A549 (cell line): ENCODE measurements around the gene HTR2A. TPM values are rescaled to one million over a fixed set of nuclear protein-coding genes. Genes with fewer than 3 reads are reported as not detected.

Source experiments
- ATAC-seq, 2 experiments: fragments of 200-7000 bp in 1 of 2; fragments of >200 bp in 1 of 2; cut with Nextera tagmentation in 1 of 2; cut with Tn5 transposase in 1 of 2; 3 replicates each; pipeline versions ENCODE4 v1.8.0 to v1.9.1; 2018 to 2020; ENCODE audit warnings: mild to moderate bottlenecking in 1 of 2, moderate library complexity in 1 of 2
- CTCF ChIA-PET: fragments of 300-600 bp; sonication (Branson Sonifier 250); formaldehyde crosslinking; extraction: SDS; loops from one replicate; lab custom pipeline; 2021; ENCODE audit warnings: antibody characterized with exemption, inconsistent platforms; lab: Yijun Ruan, JAX
- POLR2A ChIA-PET: fragments of 350-600 bp; formaldehyde crosslinking; extraction: SDS; loops from one replicate; lab custom pipeline; 2021; ENCODE audit warnings: antibody characterized with exemption, inconsistent platforms; lab: Yijun Ruan, JAX
- DNase-seq, 2 experiments: peaks; one replicate each; pipeline versions ENCODE4 v3.0.0 to v3.0.0-alpha.2; 2011 to 2016; ENCODE audit warnings: low read depth in 1 of 2, low spot score in 1 of 2
- FAIRE-seq: peaks from 2 replicates; lab custom pipeline; 2011; peaks lifted over from hg19 to GRCh38; lab: Jason Lieb, UNC
- H3K27ac ChIP-seq, 2 experiments: fragments of >200 bp; sonication (Bioruptor Twin); formaldehyde crosslinking; 3 replicates each; pipeline ENCODE4 v1.5.1; 2016 to 2017
- H3K4me1 ChIP-seq: fragments of >200 bp; sonication (Bioruptor Twin); formaldehyde crosslinking; 3 replicates; pipeline ENCODE4 v1.6.1; 2016
- H3K4me2 ChIP-seq: fragments of >200 bp; sonication (Bioruptor Twin); formaldehyde crosslinking; 3 replicates; pipeline ENCODE4 v1.6.1; 2016
- H3K4me3 ChIP-seq: fragments of >200 bp; sonication (Bioruptor Twin); formaldehyde crosslinking; 3 replicates; pipeline ENCODE4 v1.5.1; 2016
- H3K9me3 ChIP-seq: fragments of >200 bp; sonication (Bioruptor Twin); formaldehyde crosslinking; 3 replicates; pipeline ENCODE4 v1.6.1; 2016
- BCL3 ChIP-seq: fragments of >200 bp; sonication (Bioruptor Twin); formaldehyde crosslinking; IDR thresholded peaks from 3 replicates; pipeline ENCODE4 v1.6.1; 2016
- BHLHE40 ChIP-seq: IDR thresholded peaks from 2 replicates; pipeline ENCODE4 v1.6.1; 2012; ENCODE audit warnings: low read depth, low read length, inconsistent platforms
- CBX2 ChIP-seq: fragments of 200-600 bp; sonication (generic); IDR thresholded peaks from 2 replicates; pipeline ENCODE4 v1.6.1; 2016; ENCODE audit warnings: low read depth, mild to moderate bottlenecking, borderline replicate concordance
- CBX8 ChIP-seq: fragments of 200-600 bp; sonication (generic); IDR thresholded peaks from 2 replicates; pipeline ENCODE4 v1.6.1; 2016
- CHD4 ChIP-seq: fragments of 200-600 bp; sonication (generic); IDR thresholded peaks from 2 replicates; pipeline ENCODE4 v1.6.1; 2016; ENCODE audit warnings: antibody characterized with exemption, mild to moderate bottlenecking, borderline replicate concordance
- CTCF ChIP-seq: fragments of >200 bp; sonication (Bioruptor Twin); formaldehyde crosslinking; IDR thresholded peaks from 3 replicates; pipeline ENCODE4 v1.5.1; 2016
- EHF ChIP-seq: fragments of 250-450 bp; sonication (Bioruptor Pico); IDR thresholded peaks from 2 replicates; pipeline ENCODE4 v1.5.0; 2020; ENCODE audit warnings: mild to moderate bottlenecking
- EP300 ChIP-seq, 2 experiments: fragments of >200 bp; sonication (Bioruptor Twin); formaldehyde crosslinking; IDR thresholded peaks; 2 replicates in 1 of 2; 3 replicates in 1 of 2; pipeline ENCODE4 v1.6.1; 2016 to 2017
- FOXS1 ChIP-seq: fragments of 250-450 bp; sonication (Bioruptor Pico); IDR thresholded peaks from 2 replicates; pipeline ENCODE4 v1.5.0; 2020; ENCODE audit warnings: mild to moderate bottlenecking, moderate library complexity
- HES2 ChIP-seq: fragments of >200 bp; sonication (Bioruptor Twin); formaldehyde crosslinking; IDR thresholded peaks from 2 replicates; pipeline ENCODE4 v1.6.1; 2016
- HEYL ChIP-seq: fragments of 250-450 bp; sonication (Bioruptor Pico); IDR thresholded peaks from 2 replicates; pipeline ENCODE4 v1.8.0; 2021; ENCODE audit warnings: mild to moderate bottlenecking, moderate library complexity
- HMGXB4 ChIP-seq: fragments of 250-450 bp; sonication (Bioruptor Pico); IDR thresholded peaks from 2 replicates; pipeline ENCODE4 v1.5.0; 2021; ENCODE audit warnings: mild to moderate bottlenecking, moderate library complexity, borderline replicate concordance
- HOXA7 ChIP-seq: fragments of 250-450 bp; sonication (Bioruptor Pico); IDR thresholded peaks from 2 replicates; pipeline ENCODE4 v1.5.0; 2020; ENCODE audit warnings: mild to moderate bottlenecking, moderate library complexity
- HOXB5 ChIP-seq: fragments of 250-450 bp; sonication (Bioruptor Pico); IDR thresholded peaks from 2 replicates; pipeline ENCODE4 v1.5.0; 2020; ENCODE audit warnings: mild to moderate bottlenecking, moderate library complexity
- KDM1A ChIP-seq: fragments of 200-600 bp; sonication (generic); IDR thresholded peaks from 2 replicates; pipeline ENCODE4 v1.6.1; 2016; ENCODE audit warnings: low read depth, mild to moderate bottlenecking
- MAX ChIP-seq: IDR thresholded peaks from 2 replicates; pipeline ENCODE4 v1.6.1; 2012
- MYC ChIP-seq: IDR thresholded peaks from 2 replicates; pipeline ENCODE4 v1.6.1; 2012; ENCODE audit warnings: mild to moderate bottlenecking, inconsistent platforms, low read length, improper control_type of control experiment, borderline replicate concordance
- NFE2L2 ChIP-seq: fragments of 150-350 bp; conservative IDR thresholded peaks from 2 replicates; pipeline ENCODE4 v1.6.1; 2014; ENCODE audit warnings: low read length
- NR3C1 ChIP-seq: fragments of >200 bp; sonication (Bioruptor Twin); formaldehyde crosslinking; IDR thresholded peaks from 3 replicates; pipeline ENCODE4 v1.6.1; 2017
- PBX3 ChIP-seq: IDR thresholded peaks from 2 replicates; pipeline ENCODE4 v1.6.1; 2012
- POLR2AphosphoS2 ChIP-seq: conservative IDR thresholded peaks from 2 replicates; pipeline ENCODE4 v1.6.1; 2012; ENCODE audit warnings: low read length, improper control_type of control experiment, inconsistent platforms
- RARB ChIP-seq: fragments of 250-450 bp; sonication (Bioruptor Pico); IDR thresholded peaks from 2 replicates; pipeline ENCODE4 v1.8.0; 2021; ENCODE audit warnings: mild to moderate bottlenecking, moderate library complexity
- RCOR1 ChIP-seq: fragments of 150-350 bp; IDR thresholded peaks from 2 replicates; pipeline ENCODE4 v1.6.1; 2014; ENCODE audit warnings: antibody characterized with exemption, low read length, low read depth
- RFX5 ChIP-seq: fragments of 450-650 bp; IDR thresholded peaks from 2 replicates; pipeline ENCODE4 v1.7.1; 2014; ENCODE audit warnings: antibody characterized with exemption, mild to moderate bottlenecking, moderate library complexity
- SMC3 ChIP-seq: fragments of >200 bp; sonication (Bioruptor Twin); formaldehyde crosslinking; IDR thresholded peaks from 3 replicates; pipeline ENCODE4 v1.6.1; 2018; ENCODE audit warnings: inconsistent platforms
- TFCP2L1 ChIP-seq: fragments of 250-450 bp; sonication (Bioruptor Pico); IDR thresholded peaks from 2 replicates; pipeline ENCODE4 v1.5.0; 2021; ENCODE audit warnings: mild to moderate bottlenecking
- ZSCAN20 ChIP-seq: fragments of 250-450 bp; sonication (Bioruptor Pico); IDR thresholded peaks from 2 replicates; pipeline ENCODE4 v1.8.0; 2022; ENCODE audit warnings: mild to moderate bottlenecking, moderate library complexity
- WGBS: methylation state at CpG from one replicate; pipeline ENCODE4 v1.1.6; 2017; ENCODE audit errors: missing lambda C conversion rate; 5-methylcytosine and 5-hydroxymethylcytosine counted together
- polyA plus RNA-seq, 4 experiments: library from polyadenylated mRNA; depleted of rRNA in 3 of 4; stranded (reverse); fragments of >200 nt; fragmentation: RNase III in 1 of 4; extraction: RNeasy Plus Mini Kit Qiagen cat#74134 plus additional on column Dnase treatment in 1 of 4; gene quantifications; 2 replicates in 3 of 4; 3 replicates in 1 of 4; pipeline ENCODE4 v1.2.3, GENCODE V29; 2011 to 2017

Gene HTR2A
- polyA plus RNA-seq, 2 of the 4 experiments (the other 2 are of a cell fraction) = not detected

- H3K27ac ChIP-seq = no peak overlapping the region
These were observed 12.2 kb upstream of the HTR2A start for GRCh38 chr13:46909042-46909441.

GRCh38 chr13:46908501-46908900 lies 11.6 kb upstream of the HTR2A start:
- H3K27ac ChIP-seq = no peak overlapping the region
- 3% methylated on average over 2 of the region's 2 CpGs for WGBS
- no peak overlapping the region for H3K4me2 ChIP-seq
- no peaks in the 10 kb centered on the region for H3K9me3 ChIP-seq
- ChIA-PET POLR2A (no interaction called here), CTCF (interaction anchor here (1.6 kb wide), 1 partner anchor 10 kb away, joined by 4 read pairs; no protein-coding TSS in a partner anchor)
- TF ChIP-seq HES2 = no peak
- no peak for TF ChIP-seq HEYL (CRISPR knock-in tag)
- TF ChIP-seq SMC3 = no peak
- no peak for TF ChIP-seq EHF (CRISPR knock-in tag)
- TF ChIP-seq PBX3 = no peak
- TF ChIP-seq CBX8 = no peak
- TF ChIP-seq EP300 (IDR thresholded peaks at IDR 0.05) = no peak
- TF ChIP-seq CBX2 = no peak
- TF ChIP-seq RFX5 = no peak
- no peak for TF ChIP-seq BCL3
- TF ChIP-seq KDM1A = no peak
- TF ChIP-seq CHD4 = no peak
- no peak overlapping the region for H3K4me3 ChIP-seq
- no peak for ATAC-seq
- H3K4me1 ChIP-seq = no peaks in the 10 kb centered on the region
- no peak for DNase-seq
- FAIRE-seq = no peak

More at GRCh38 chr13:46909042-46909441, 12.2 kb upstream of the HTR2A start:
- ChIA-PET POLR2A (no interaction called here), CTCF (interaction anchor here (1.6 kb wide), 1 partner anchor 11 kb away, joined by 4 read pairs; no protein-coding TSS in a partner anchor)
- Histone ChIP-seq H3K9me3 (no peaks in the 10 kb centered on the region), H3K4me1 (no peaks in the 10 kb centered on the region), H3K4me2 (no peak overlapping the region), H3K4me3 (no peak overlapping the region)
- DNase-seq (no peak), ATAC-seq (no peak), FAIRE-seq (no peak)
- WGBS = 20% methylated on average over 3 of the region's 3 CpGs
- TF ChIP-seq TFCP2L1 (CRISPR knock-in tag) (no peak), HMGXB4 (CRISPR knock-in tag) (no peak), RCOR1 (no peak), BHLHE40 (no peak), CHD4 (no peak), RFX5 (no peak), BCL3 (no peak), NR3C1 (no peak), MYC (no peak), RARB (CRISPR knock-in tag) (no peak), MAX (no peak), ZSCAN20 (CRISPR knock-in tag) (no peak), HOXB5 (CRISPR knock-in tag) (no peak), NFE2L2 (no peak), CTCF (no peak), CBX8 (no peak), POLR2AphosphoS2 (no peak), HOXA7 (CRISPR knock-in tag) (no peak), SMC3 (no peak), FOXS1 (no peak)
